CD14-positive monocyte (primary cell): ENCODE results near the gene CAB39L. TPM values are rescaled to one million over a fixed set of nuclear protein-coding genes. Genes with fewer than 3 reads are reported as not detected.

Experiments
- DNase-seq, 3 donors: peaks; one replicate each; pipeline ENCODE4 v3.0.0-alpha.2; 2011 to 2022
- H2AFZ ChIP-seq: 2 replicates; pipeline ENCODE4 v1.6.0; 2012; ENCODE audit warnings: mild to moderate bottlenecking, low read depth, low read length, inconsistent platforms; ENCODE audit not compliant: insufficient read depth, poor library complexity, severe bottlenecking
- H3K27ac ChIP-seq, 2 donors: 1 replicate in 1 of 2; 2 replicates in 1 of 2; pipeline ENCODE4 v1.5.1; 2012 to 2013; ENCODE audit warnings: low read length in 2 of 2, control low read depth in 1 of 2, inconsistent platforms in 1 of 2, low read depth in 1 of 2, mild to moderate bottlenecking in 1 of 2
- H3K27me3 ChIP-seq, 2 donors: one replicate each; pipeline versions ENCODE4 v1.6.0 to v1.6.1; 2011 to 2013; ENCODE audit warnings: low read length in 2 of 2; ENCODE audit not compliant: control insufficient read depth in 2 of 2, insufficient read depth in 2 of 2
- H3K36me3 ChIP-seq, 2 donors: replicated peaks in 1 of 2; 1 replicate in 1 of 2; 2 replicates in 1 of 2; pipeline versions ENCODE4 v1.5.1 to v1.6.1; 2012 to 2013; ENCODE audit warnings: low read length in 2 of 2, control low read depth in 1 of 2, inconsistent platforms in 1 of 2, mild to moderate bottlenecking in 1 of 2; ENCODE audit not compliant: insufficient read depth in 2 of 2, control insufficient read depth in 1 of 2
- H3K4me1 ChIP-seq, 2 donors: 1 replicate in 1 of 2; 2 replicates in 1 of 2; pipeline versions ENCODE4 v1.5.1 to v1.6.1; 2012 to 2013; ENCODE audit warnings: low read length in 2 of 2, control low read depth in 1 of 2, inconsistent platforms in 1 of 2, mild to moderate bottlenecking in 1 of 2, moderate library complexity in 1 of 2; ENCODE audit not compliant: insufficient read depth in 2 of 2, control insufficient read depth in 1 of 2
- H3K4me2 ChIP-seq: replicated peaks from 2 replicates; pipeline ENCODE3; 2012; ENCODE audit warnings: low read length, moderate library complexity, mild to moderate bottlenecking; ENCODE audit not compliant: poor library complexity, severe bottlenecking; ENCODE audit errors: extremely low read depth
- H3K4me3 ChIP-seq, 3 experiments: fragments of 200-600 bp in 1 of 3; sonication (generic) in 1 of 3; replicated peaks in 1 of 3; 1 replicate in 2 of 3; 2 replicates in 1 of 3; pipeline ENCODE4 v1.5.1; 2011 to 2013; ENCODE audit warnings: low read length in 3 of 3, mild to moderate bottlenecking in 3 of 3, control low read depth in 2 of 3, low read depth in 2 of 3, inconsistent platforms in 1 of 3, moderate library complexity in 1 of 3
- H3K79me2 ChIP-seq: 2 replicates; pipeline ENCODE4 v1.6.0; 2012; ENCODE audit warnings: mild to moderate bottlenecking, control low read depth, inconsistent platforms, low read length, moderate library complexity; ENCODE audit not compliant: insufficient read depth
- H3K9ac ChIP-seq: 2 replicates; pipeline ENCODE4 v1.6.0; 2017; ENCODE audit warnings: low read length, mild to moderate bottlenecking; ENCODE audit not compliant: insufficient read depth, poor library complexity, severe bottlenecking
- H3K9me3 ChIP-seq, 2 donors: replicated peaks in 1 of 2; 1 replicate in 1 of 2; 2 replicates in 1 of 2; pipeline versions ENCODE4 v1.5.1 to v1.6.1; 2012 to 2013; ENCODE audit warnings: low read length in 2 of 2, control low read depth in 1 of 2; ENCODE audit not compliant: control insufficient read depth in 1 of 2, insufficient read depth in 1 of 2
- H4K20me1 ChIP-seq: 2 replicates; pipeline ENCODE4 v1.6.0; 2012; ENCODE audit warnings: mild to moderate bottlenecking, low read length, control low read depth, moderate library complexity; ENCODE audit not compliant: insufficient read depth
- H3K27ac Mint-ChIP-seq, 7 donors: one replicate each; pipeline ENCODE4 v1.8.0; 2020; ENCODE audit warnings: mild to moderate bottlenecking in 7 of 7, mixed read lengths in 7 of 7, moderate library complexity in 6 of 7, inconsistent platforms in 2 of 7
- H3K27me3 Mint-ChIP-seq, 3 donors: one replicate each; pipeline ENCODE4 v1.8.0; 2021 to 2022; ENCODE audit warnings: low read depth in 3 of 3, mild to moderate bottlenecking in 3 of 3, mixed read lengths in 3 of 3, moderate library complexity in 3 of 3, inconsistent platforms in 1 of 3
- H3K36me3 Mint-ChIP-seq, 2 donors: one replicate each; pipeline ENCODE4 v1.8.0; 2020; ENCODE audit warnings: mixed read lengths in 2 of 2, inconsistent platforms in 1 of 2, mild to moderate bottlenecking in 1 of 2
- H3K4me1 Mint-ChIP-seq: one replicate; pipeline ENCODE4 v1.8.0; 2020; ENCODE audit warnings: mild to moderate bottlenecking, mixed read lengths
- H3K4me3 Mint-ChIP-seq, 2 donors: one replicate each; pipeline ENCODE4 v1.8.0; 2020; ENCODE audit warnings: mild to moderate bottlenecking in 2 of 2, mixed read lengths in 2 of 2, moderate library complexity in 1 of 2
- H3K9me3 Mint-ChIP-seq, 7 donors: one replicate each; pipeline ENCODE4 v1.8.0; 2020 to 2022; ENCODE audit warnings: mixed read lengths in 7 of 7, mild to moderate bottlenecking in 6 of 7, moderate library complexity in 6 of 7, inconsistent platforms in 2 of 7
- CTCF ChIP-seq: fragments of 200-600 bp; IDR thresholded peaks from one replicate; pipeline ENCODE4 v1.8.0; 2022; ENCODE audit warnings: antibody characterized with exemption, mild to moderate bottlenecking
- WGBS: methylation state at CpG from one replicate; pipeline ENCODE4 v1.1.5; 2013; ENCODE audit warnings: missing lambda C conversion rate; ENCODE audit not compliant: insufficient coverage; 5-methylcytosine and 5-hydroxymethylcytosine counted together
- intact Hi-C, 2 donors: fragments of 100-400 bp; cut with micrococcal nuclease; formaldehyde crosslinking; loops; one replicate each; pipeline versions ENCODE4 v1.15.0 to v1.15.1; 2023
- polyA plus RNA-seq, 3 donors: library from polyadenylated mRNA; depleted of rRNA in 1 of 3; unstranded in 2 of 3; stranded (reverse) in 1 of 3; fragments of 300-500 nt in 2 of 3; fragments of >200 nt in 1 of 3; fragmentation: Illumina TruSeq in 2 of 3; gene quantifications; 1 replicate in 2 of 3; 2 replicates in 1 of 3; pipeline ENCODE4 v1.2.3, GENCODE V29; 2012 to 2021

The CAB39L gene
- polyA plus RNA-seq, 3 donors = 1.9 to 5.1 (median 2.7) TPM

GRCh38 chr13:49287995-49288394 is 155.9 kb downstream of the CAB39L start:
- TF ChIP-seq CTCF = no peak
- intact Hi-C loops = loop anchor here in 1 of 2 donors (10.0 kb wide), 2 partner anchors 63 to 183 kb away; partner anchors contain the start of gene MLNR
- WGBS = no CpG with 5 or more reads among the region's 1 CpG
- Histone ChIP-seq H3K79me2 (no peaks in the 10 kb centered on the region), H3K4me1 (no peaks in the 10 kb centered on the region), H3K9ac (no peak overlapping the region), H3K9me3 (no peaks in the 10 kb centered on the region), H4K20me1 (no peaks in the 10 kb centered on the region), H2AFZ (no peak overlapping the region), H3K27me3 (no peaks in the 10 kb centered on the region), H3K27ac (no peak overlapping the region), H3K4me2 (no peak overlapping the region), H3K4me3 (no peak overlapping the region), H3K36me3 (peaks cover 13 to 56% of the 10 kb centered on the region in 2 donors)
- no peaks in the 10 kb centered on the region for H3K4me1 Mint-ChIP-seq
- H3K27me3 Mint-ChIP-seq = peaks cover 0 to 1% (median 1%) of the 10 kb centered on the region in 3 donors
- H3K36me3 Mint-ChIP-seq = peaks cover 46 to 50% of the 10 kb centered on the region in 2 donors
- H3K27ac Mint-ChIP-seq = peak overlapping the region in 1 of 7 donors; percentile 60
- no peak for DNase-seq
- H3K9me3 Mint-ChIP-seq = no peaks in the 10 kb centered on the region
- H3K4me3 Mint-ChIP-seq = no peak overlapping the region

GRCh38 chr13:49279885-49280284 is 164.0 kb downstream of the CAB39L start:
- Mint-ChIP-seq H3K27me3 (no peaks in the 10 kb centered on the region), H3K27ac (no peak overlapping the region), H3K36me3 (peaks cover 43 to 45% of the 10 kb centered on the region in 2 donors), H3K9me3 (no peaks in the 10 kb centered on the region), H3K4me1 (no peaks in the 10 kb centered on the region), H3K4me3 (no peak overlapping the region)
- DNase-seq = no peak
- Histone ChIP-seq H3K36me3 (peaks cover 25 to 42% of the 10 kb centered on the region in 2 donors), H3K4me2 (no peak overlapping the region), H2AFZ (no peak overlapping the region), H3K4me1 (no peaks in the 10 kb centered on the region), H4K20me1 (no peaks in the 10 kb centered on the region), H3K27ac (no peak overlapping the region), H3K4me3 (no peak overlapping the region), H3K27me3 (no peaks in the 10 kb centered on the region), H3K79me2 (no peaks in the 10 kb centered on the region), H3K9me3 (no peaks in the 10 kb centered on the region), H3K9ac (no peak overlapping the region)
- intact Hi-C loops = loop anchor here (5.0 to 10.0 kb wide), 3 partner anchors 38 to 175 kb away; partner anchors contain the start of gene MLNR (in 1 of the 2)
- no peak for TF ChIP-seq CTCF
